ENCODE data around the gene ZNF428. TPM values are rescaled to one million over a fixed set of nuclear protein-coding genes. Genes with fewer than 3 reads are reported as not detected.
"Not testable (repeated sequence)": the region's sequence is repeated elsewhere in the genome, so short reads cannot be mapped to it uniquely, and the experiment has no call there.

Gene ZNF428
- total RNA-seq, 4 donors from 2014 or later: 28.9 to 61.5 (median 33.5) TPM

DNA sequence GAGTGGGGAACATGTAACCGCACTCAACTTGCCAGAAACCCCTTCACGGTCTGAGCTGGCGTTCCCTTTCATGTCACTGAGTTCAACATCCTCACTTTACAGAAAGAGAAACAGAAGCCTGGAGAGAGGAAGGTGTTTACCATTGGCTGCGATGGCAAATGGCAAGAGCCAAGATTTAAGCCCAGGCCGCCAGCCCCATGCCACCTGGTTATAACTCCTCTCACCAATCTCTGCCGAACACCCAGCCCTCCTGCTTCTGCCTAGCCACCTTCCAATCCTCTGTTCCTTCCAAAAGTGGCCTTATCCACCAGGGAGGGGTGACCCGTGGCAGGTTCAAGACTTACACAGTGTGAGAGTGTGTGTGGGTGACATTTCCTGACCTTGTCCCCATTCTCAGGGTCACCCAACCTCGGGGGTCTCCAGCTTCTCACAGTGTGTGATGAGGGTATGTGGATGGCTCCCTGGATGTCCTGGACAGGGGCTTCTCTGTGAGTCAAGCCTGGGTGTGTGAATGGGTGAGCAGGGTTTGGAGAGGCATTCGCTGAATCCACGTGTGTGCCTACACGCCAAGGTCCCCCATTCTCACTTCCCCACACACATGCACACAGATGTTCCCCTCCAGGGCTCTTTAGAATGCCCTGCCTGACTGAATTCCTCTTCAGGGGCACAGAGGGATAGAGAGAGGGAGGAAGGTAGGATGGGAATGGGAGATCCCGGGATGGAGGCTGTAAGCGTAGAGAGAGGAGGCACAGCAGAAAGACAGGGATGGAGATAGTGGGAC, 19.0 kb upstream of the ZNF428 start:
- 71 to 76% methylated on average over 13 of the region's 13 CpGs for WGBS, 2 donors
- no peaks in the 10 kb centered on the region for H3K27me3 ChIP-seq
- H3K27ac ChIP-seq: no peak overlapping the region
- H3K4me3 ChIP-seq (replicated peaks in 1 of 3): no peak overlapping the region
- no peaks in the 10 kb centered on the region for H3K9me3 ChIP-seq
- intact Hi-C loops (cut with DNase I): no loop called here
- TF ChIP-seq POLR2A (IDR thresholded peaks at IDR 0.05) (no peak), CTCF (IDR thresholded peaks at IDR 0.05) (no peak)
- H3K36me3 ChIP-seq: no peaks in the 10 kb centered on the region
- H3K4me1 ChIP-seq: peaks cover 7 to 8% of the 10 kb centered on the region in 2 donors
- no peak for DNase-seq

GRCh38 chr19:43636121-43636683, 16.8 kb upstream of the ZNF428 start:
- no peak for TF ChIP-seq POLR2A (IDR thresholded peaks at IDR 0.05)
- TF ChIP-seq CTCF (IDR thresholded peaks at IDR 0.05): no peak
- Histone ChIP-seq H3K36me3 (no peaks in the 10 kb centered on the region), H3K4me1 (peaks cover 7 to 8% of the 10 kb centered on the region in 2 donors), H3K27me3 (no peaks in the 10 kb centered on the region), H3K4me3 (replicated peaks in 1 of 3) (no peak overlapping the region), H3K9me3 (no peaks in the 10 kb centered on the region), H3K27ac (no peak overlapping the region)
- no peak for DNase-seq
- WGBS, 2 donors: 73 to 83% methylated on average over 9 to 10 of the region's 14 CpGs
- intact Hi-C loops (cut with DNase I): no loop called here

DNA sequence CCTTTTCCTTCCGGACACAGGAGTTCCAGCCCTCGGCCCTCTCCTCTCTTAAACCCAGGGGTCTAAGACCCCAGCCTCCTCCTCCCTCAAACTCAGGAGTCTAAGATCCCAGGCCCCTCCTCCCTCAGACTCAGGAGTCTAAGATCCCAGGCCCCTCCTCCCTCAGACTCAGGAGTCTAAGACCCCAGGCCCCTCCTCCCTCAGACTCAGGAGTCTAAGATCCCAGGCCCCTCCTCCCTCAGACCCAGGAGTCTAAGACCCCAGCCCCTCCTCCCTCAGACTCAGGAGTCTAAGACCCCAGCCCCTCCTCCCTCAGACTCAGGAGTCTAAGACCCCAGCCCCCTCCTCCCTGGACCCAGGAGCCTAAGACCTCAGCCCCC, 16.1 kb upstream of the ZNF428 start:
- H3K4me1 ChIP-seq; intact Hi-C loops (cut with DNase I); H3K27ac ChIP-seq; DNase-seq; H3K36me3 ChIP-seq; H3K4me3 ChIP-seq (replicated peaks in 1 of 3); H3K27me3 ChIP-seq; H3K9me3 ChIP-seq: not testable (repeated sequence)
- 50 to 67% methylated on average over 2 of the region's 2 CpGs for WGBS, 2 donors

DNA sequence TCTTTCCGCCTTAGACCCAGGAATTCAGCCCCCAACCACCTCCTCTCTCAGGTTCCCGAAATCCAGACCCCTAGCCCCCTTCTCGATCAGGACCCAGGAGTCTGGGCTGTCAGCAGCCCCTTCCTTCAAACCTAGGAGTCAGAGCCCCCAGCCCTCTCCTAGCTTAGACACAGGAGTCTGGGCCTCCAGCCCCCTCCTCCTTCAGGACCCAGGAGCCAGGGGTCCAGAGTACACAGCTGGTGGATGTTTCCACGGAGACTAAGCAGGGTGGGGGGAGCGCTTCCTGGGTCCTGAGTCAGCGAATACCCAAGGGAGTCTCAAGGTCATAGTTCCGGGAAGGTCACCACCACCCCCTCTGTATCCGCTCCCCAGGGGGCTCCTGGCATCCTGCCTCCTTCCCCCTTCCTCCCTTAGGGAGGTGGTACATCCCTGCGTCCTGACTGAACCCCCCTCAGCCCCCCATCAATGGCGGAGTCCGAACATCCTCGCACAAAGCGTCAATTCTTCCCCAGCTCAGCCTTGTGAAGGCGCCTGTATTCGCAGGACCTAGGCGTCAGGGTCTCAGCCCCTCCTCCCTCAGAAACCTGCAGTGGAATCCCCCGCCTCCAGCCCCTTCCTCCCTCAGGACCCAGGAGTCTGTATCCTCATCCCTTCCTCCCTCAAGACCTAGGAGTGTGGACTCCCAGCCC, 15.6 kb upstream of the ZNF428 start:
- H3K27ac ChIP-seq: no peak overlapping the region
- no peaks in the 10 kb centered on the region for H3K9me3 ChIP-seq
- no peaks in the 10 kb centered on the region for H3K27me3 ChIP-seq
- no peaks in the 10 kb centered on the region for H3K36me3 ChIP-seq
- H3K4me3 ChIP-seq (replicated peaks in 1 of 3): no peak overlapping the region
- TF ChIP-seq CTCF (IDR thresholded peaks at IDR 0.05): no peak
- TF ChIP-seq POLR2A (IDR thresholded peaks at IDR 0.05): no peak
- H3K4me1 ChIP-seq: peaks cover 1 to 2% of the 10 kb centered on the region in 2 donors
- WGBS, 2 donors: 24 to 29% methylated on average over 15 to 17 of the region's 17 CpGs
- intact Hi-C loops (cut with DNase I): no loop called here
- no peak for DNase-seq

- no peak overlapping the region for H3K27ac ChIP-seq
Observed at GRCh38 chr19:43634506-43634871, 15.1 kb upstream of the ZNF428 start.

More at GRCh38 chr19:43634506-43634871, 15.1 kb upstream of the ZNF428 start:
- no peak for DNase-seq
- no peaks in the 10 kb centered on the region for H3K9me3 ChIP-seq
- TF ChIP-seq POLR2A (IDR thresholded peaks at IDR 0.05): no peak
- no peak for TF ChIP-seq CTCF (IDR thresholded peaks at IDR 0.05)
- H3K27me3 ChIP-seq: no peaks in the 10 kb centered on the region
- WGBS, 2 donors: 29 to 34% methylated on average over 5 of the region's 5 CpGs
- no peaks in the 10 kb centered on the region for H3K4me1 ChIP-seq
- intact Hi-C loops (cut with DNase I): no loop called here
- no peaks in the 10 kb centered on the region for H3K36me3 ChIP-seq
- H3K4me3 ChIP-seq (replicated peaks in 1 of 3): no peak overlapping the region

All from thyroid gland (tissue), 4 donors.